SK-N-SH treated with all-trans-retinoic acid at 6 μM for 48 hours (cell line): ENCODE data around the gene UNKL.

Source experiments
- CREB5 ChIP-seq: fragments of 250-450 bp; sonication (Bioruptor Pico); IDR thresholded peaks from 2 replicates; pipeline ENCODE4 v1.5.1; 2020; ENCODE audit warnings: low read depth, mild to moderate bottlenecking, moderate library complexity
- CSRNP3 ChIP-seq: fragments of 250-450 bp; sonication (Bioruptor Pico); IDR thresholded peaks from 2 replicates; pipeline ENCODE4 v1.5.1; 2021; ENCODE audit warnings: mild to moderate bottlenecking, moderate library complexity
- ESRRG ChIP-seq: fragments of 250-450 bp; sonication (Bioruptor Pico); IDR thresholded peaks from 2 replicates; pipeline ENCODE4 v1.6.1; 2021; ENCODE audit warnings: mild to moderate bottlenecking
- GLIS3 ChIP-seq: fragments of 250-450 bp; sonication (Bioruptor Pico); IDR thresholded peaks from 2 replicates; pipeline ENCODE4 v1.5.0; 2020; ENCODE audit warnings: mild to moderate bottlenecking, moderate library complexity
- OSR1 ChIP-seq: fragments of 250-450 bp; sonication (Bioruptor Pico); IDR thresholded peaks from 2 replicates; pipeline ENCODE4 v1.8.0; 2022; ENCODE audit warnings: moderate library complexity, mild to moderate bottlenecking, inconsistent platforms
- PPARA ChIP-seq: fragments of 250-450 bp; sonication (Bioruptor Pico); IDR thresholded peaks from 2 replicates; pipeline ENCODE4 v1.5.0; 2020; ENCODE audit warnings: mild to moderate bottlenecking, borderline replicate concordance
- RARB ChIP-seq: fragments of 250-450 bp; sonication (Bioruptor Pico); IDR thresholded peaks from 2 replicates; pipeline ENCODE4 v1.8.0; 2021; ENCODE audit warnings: mild to moderate bottlenecking, moderate library complexity
- SNAI2 ChIP-seq: fragments of 250-450 bp; sonication (Bioruptor Pico); IDR thresholded peaks from 2 replicates; pipeline ENCODE4 v1.5.0; 2020; ENCODE audit warnings: mild to moderate bottlenecking, moderate library complexity
- TOX ChIP-seq: fragments of 250-450 bp; sonication (Bioruptor Pico); IDR thresholded peaks from 2 replicates; pipeline ENCODE4 v1.8.0; 2021; ENCODE audit warnings: mild to moderate bottlenecking, moderate library complexity, borderline replicate concordance
- ZFP30 ChIP-seq: fragments of 450-650 bp; formaldehyde crosslinking; IDR thresholded peaks from 2 replicates; pipeline ENCODE4 v1.5.0; 2022; ENCODE audit warnings: mild to moderate bottlenecking, moderate library complexity

GRCh38 chr16:1351215-1351581 lies 63.3 kb downstream of the UNKL start:
- TF ChIP-seq TOX (CRISPR knock-in tag) (no peak), CREB5 (CRISPR knock-in tag) (no peak), CSRNP3 (CRISPR knock-in tag) (no peak), GLIS3 (CRISPR knock-in tag) (no peak), OSR1 (CRISPR knock-in tag) (no peak), PPARA (CRISPR knock-in tag) (no peak), ZFP30 (no peak), ESRRG (CRISPR knock-in tag) (no peak), SNAI2 (no peak), RARB (no peak)
